Gastroesophageal sphincter (tissue), 3 donors: ENCODE measurements around the gene POU2F1.

Experiments
- CTCF ChIP-seq, 4 experiments: fragments of 200-600 bp in 2 of 4; fragments of 450-650 bp in 2 of 4; sonication (generic) in 1 of 4; IDR thresholded peaks; one replicate each; pipeline ENCODE4 v1.5.1; 2017 to 2019; ENCODE audit warnings: antibody characterized with exemption in 4 of 4, mild to moderate bottlenecking in 2 of 4, moderate library complexity in 2 of 4
- EP300 ChIP-seq: sonication (generic); formaldehyde crosslinking; IDR thresholded peaks from one replicate; pipeline ENCODE4 v1.6.1; 2017; ENCODE audit warnings: antibody characterized with exemption, mild to moderate bottlenecking
- POLR2A ChIP-seq, 2 donors: fragments of 450-650 bp; IDR thresholded peaks; one replicate each; pipeline ENCODE4 v1.6.1; 2017; ENCODE audit warnings: antibody characterized with exemption in 2 of 2, mild to moderate bottlenecking in 2 of 2, moderate library complexity in 1 of 2
- POLR2AphosphoS5 ChIP-seq: sonication (generic); formaldehyde crosslinking; IDR thresholded peaks from one replicate; pipeline ENCODE4 v1.6.1; 2017; ENCODE audit warnings: antibody characterized with exemption

- TF ChIP-seq CTCF (IDR thresholded peaks at IDR 0.05) (no peak), POLR2AphosphoS5 (no peak), POLR2A (IDR thresholded peaks at IDR 0.05) (no peak), EP300 (no peak)
These were observed 138.6 kb downstream of the POU2F1 start for GRCh38 chr1:167359295-167359694.
